Fibroblast of skin of scalp (primary cell): ENCODE data around the gene ALPK3.
"Not testable (repeated sequence)": the region's sequence is repeated elsewhere in the genome, so short reads cannot be mapped to it uniquely, and the experiment has no call there.

Source experiments
- DNase-seq: peaks from one replicate; pipeline ENCODE4 v3.0.0-alpha.2; 2013

The ALPK3 gene

GRCh38 chr15:84855136-84855535 lies 38.0 kb downstream of the ALPK3 start:
- DNase-seq, result no peak

GRCh38 chr15:84855765-84856164 lies 38.6 kb downstream of the ALPK3 start:
- no peak for DNase-seq

- no peak for DNase-seq
Observed at GRCh38 chr15:84856731-84857417, 39.7 kb downstream of the ALPK3 start.

GRCh38 chr15:84857418-84858004 lies 40.4 kb downstream of the ALPK3 start:
- DNase-seq, result no peak

GRCh38 chr15:84858231-84858630 lies 41.1 kb downstream of the ALPK3 start:
- DNase-seq, result no peak

- no peak for DNase-seq
Observed at GRCh38 chr15:84859144-84859543, 42.0 kb downstream of the ALPK3 start.

- no peak for DNase-seq
Observed at GRCh38 chr15:84859651-84860050, 42.5 kb downstream of the ALPK3 start.

- no peak for DNase-seq
Observed at GRCh38 chr15:84861781-84862180, 44.6 kb downstream of the ALPK3 start.

GRCh38 chr15:84862214-84862975 lies 45.2 kb downstream of the ALPK3 start:
- no peak for DNase-seq

- DNase-seq, result peak; percentile 14
Observed at GRCh38 chr15:84863565-84864443, 46.6 kb downstream of the ALPK3 start.

GRCh38 chr15:84864444-84864795 lies 47.3 kb downstream of the ALPK3 start:
- no peak for DNase-seq

GRCh38 chr15:84865074-84865569 lies 48.0 kb downstream of the ALPK3 start:
- DNase-seq, result no peak

GRCh38 chr15:84868037-84868880 lies 51.1 kb downstream of the ALPK3 start:
- no peak for DNase-seq

GRCh38 chr15:84869510-84869909 lies 52.4 kb downstream of the ALPK3 start:
- DNase-seq, result no peak

- no peak for DNase-seq
Observed at GRCh38 chr15:84871428-84871985, 54.4 kb downstream of the ALPK3 start.

- DNase-seq, result no peak
Observed at GRCh38 chr15:84872009-84872910, 55.1 kb downstream of the ALPK3 start.

GRCh38 chr15:84873997-84874396 lies 56.8 kb downstream of the ALPK3 start:
- no peak for DNase-seq

- DNase-seq, result no peak
Observed at GRCh38 chr15:84874981-84875699, 58.0 kb downstream of the ALPK3 start.

GRCh38 chr15:84876269-84876668 lies 59.1 kb downstream of the ALPK3 start:
- DNase-seq, result no peak

GRCh38 chr15:84877701-84878100 lies 60.5 kb downstream of the ALPK3 start:
- DNase-seq, result not testable (repeated sequence)
